K562 (cell line): Measurements from ENCODE around the gene CALU. TPM values are rescaled to one million over a fixed set of nuclear protein-coding genes. Genes with fewer than 3 reads are reported as not detected.

Source experiments
- ATAC-seq: fragments of 200-7000 bp; cut with Tn5 transposase; 3 replicates; pipeline ENCODE4 v1.9.1; 2020; ENCODE audit warnings: moderate library complexity
- BruUV-seq: library from RNA; stranded (reverse); fragments of 400-500 nt; replicated peaks from 2 replicates; lab custom pipeline; 2021; lab: Mats Ljungman, UMichigan
- CTCF ChIA-PET: fragments of 300-600 bp; formaldehyde crosslinking; extraction: SDS; loops from one replicate; lab custom pipeline; 2021; ENCODE audit warnings: low intra/inter-chr PET ratio; lab: Yijun Ruan, JAX
- POLR2A ChIA-PET: fragments of 300-600, 350-650 bp; sonication (Branson Sonifier 250); formaldehyde crosslinking; extraction: SDS; loops from one replicate; lab custom pipeline; 2021; ENCODE audit warnings: antibody characterized with exemption, inconsistent platforms; lab: Yijun Ruan, JAX
- DNase-seq, 4 experiments: peaks; one replicate each; pipeline versions ENCODE4 v3.0.0 to v3.0.0-alpha.2; 2011 to 2018; ENCODE audit warnings: low spot score in 3 of 4, mixed read lengths in 3 of 4; ENCODE audit errors: extremely low read depth in 1 of 4
- FAIRE-seq: peaks from 2 replicates; lab custom pipeline; 2011; peaks lifted over from hg19 to GRCh38; lab: Jason Lieb, UNC
- H2AFZ ChIP-seq: 2 replicates; pipeline ENCODE4 v1.6.0; 2011; ENCODE audit warnings: low read depth, low read length, control low read depth, inconsistent platforms
- H3K27ac ChIP-seq: fragments of 200-600 bp; 3 replicates; pipeline ENCODE4 v1.8.0; 2011; ENCODE audit warnings: low read depth, mild to moderate bottlenecking, control low read depth, inconsistent platforms, low read length, moderate library complexity, mixed read lengths; ENCODE audit errors: extremely low read depth
- H3K27me3 ChIP-seq, 2 experiments: fragments of 300-600 bp in 1 of 2; 2 replicates in 1 of 2; 3 replicates in 1 of 2; pipeline versions ENCODE4 v1.6.0 to v1.8.0; 2011; ENCODE audit warnings: inconsistent platforms in 2 of 2, low read length in 2 of 2, mild to moderate bottlenecking in 1 of 2, mixed read lengths in 1 of 2, moderate library complexity in 1 of 2; ENCODE audit not compliant: control insufficient read depth in 2 of 2, insufficient read depth in 2 of 2
- H3K36me3 ChIP-seq: fragments of 300-600 bp; 3 replicates; pipeline ENCODE4 v1.8.0; 2011; ENCODE audit warnings: mild to moderate bottlenecking, low read length, inconsistent platforms; ENCODE audit not compliant: control insufficient read depth, insufficient read depth
- H3K4me1 ChIP-seq, 2 experiments: fragments of 200-600 bp in 1 of 2; replicated peaks in 1 of 2; 2 replicates in 1 of 2; 3 replicates in 1 of 2; pipeline versions ENCODE4 v1.5.1 to v1.8.0; 2011; ENCODE audit warnings: inconsistent platforms in 2 of 2, low read length in 2 of 2, mild to moderate bottlenecking in 1 of 2, mixed read lengths in 1 of 2, moderate library complexity in 1 of 2; ENCODE audit not compliant: control insufficient read depth in 2 of 2, insufficient read depth in 2 of 2
- H3K4me2 ChIP-seq: 2 replicates; pipeline ENCODE4 v1.6.1; 2011; ENCODE audit warnings: low read length, control low read depth, inconsistent platforms, mixed read lengths; ENCODE audit not compliant: insufficient read depth
- H3K4me3 ChIP-seq: fragments of 200-600 bp; sonication (generic), shearing (Covaris generic); 2 replicates; pipeline ENCODE4 v1.5.1; 2016; ENCODE audit warnings: control low read depth, inconsistent platforms
- H3K79me2 ChIP-seq: fragments of 200-600 bp; 3 replicates; pipeline ENCODE4 v1.8.0; 2011; ENCODE audit warnings: low read length, inconsistent platforms; ENCODE audit not compliant: control insufficient read depth, insufficient read depth
- H3K9ac ChIP-seq, 2 experiments: 2 replicates each; pipeline versions ENCODE4 v1.6.0 to v1.6.1; 2011; ENCODE audit warnings: low read depth in 2 of 2, low read length in 2 of 2, control low read depth in 1 of 2, inconsistent platforms in 1 of 2, mild to moderate bottlenecking in 1 of 2, mixed read lengths in 1 of 2; ENCODE audit not compliant: insufficient read depth in 1 of 2
- H3K9me1 ChIP-seq: one replicate; pipeline ENCODE4 v1.6.0; 2011; ENCODE audit warnings: inconsistent platforms, mild to moderate bottlenecking, low read length, moderate library complexity; ENCODE audit not compliant: control insufficient read depth, insufficient read depth
- H3K9me3 ChIP-seq: replicated peaks from 2 replicates; pipeline ENCODE4 v1.5.1; 2011; ENCODE audit warnings: low read depth, low read length, inconsistent platforms; ENCODE audit not compliant: control insufficient read depth, insufficient read depth
- H4K20me1 ChIP-seq: replicated peaks from 2 replicates; pipeline ENCODE4 v1.6.1; 2011; ENCODE audit warnings: low read length, inconsistent platforms, mixed read lengths; ENCODE audit not compliant: control insufficient read depth, insufficient read depth
- E2F5 ChIP-seq: sonication (generic); formaldehyde crosslinking; IDR thresholded peaks from 2 replicates; pipeline ENCODE4 v1.8.0; 2022; ENCODE audit warnings: mild to moderate bottlenecking, missing genetic modification reagents
- FOXA1 ChIP-seq: fragments of 450-650 bp; IDR thresholded peaks from 2 replicates; pipeline ENCODE4 v1.6.1; 2016; ENCODE audit warnings: mild to moderate bottlenecking, borderline replicate concordance
- FOXO4 ChIP-seq: fragments of 450-650 bp; formaldehyde crosslinking; IDR thresholded peaks from 2 replicates; pipeline ENCODE4 v1.4.0; 2020; ENCODE audit warnings: mild to moderate bottlenecking, moderate library complexity
- MBD1 ChIP-seq: fragments of 250-450 bp; sonication (Bioruptor Pico); IDR thresholded peaks from 2 replicates; pipeline ENCODE4 v1.8.0; 2022; ENCODE audit warnings: inconsistent platforms
- MEIS2 ChIP-seq: fragments of 450-650 bp; IDR thresholded peaks from 2 replicates; pipeline ENCODE4 v1.6.1; 2014; ENCODE audit warnings: mild to moderate bottlenecking; ENCODE audit not compliant: partially characterized antibody
- NCOA4 ChIP-seq: fragments of 450-650 bp; IDR thresholded peaks from 2 replicates; pipeline ENCODE4 v1.6.1; 2018; ENCODE audit warnings: mild to moderate bottlenecking; ENCODE audit not compliant: partially characterized antibody
- NFYB ChIP-seq: IDR thresholded peaks from 2 replicates; pipeline ENCODE4 v1.6.1; 2011; ENCODE audit warnings: mild to moderate bottlenecking, moderate library complexity; ENCODE audit not compliant: insufficient read length; ENCODE audit errors: extremely low read depth
- NRF1 ChIP-seq, 2 experiments: fragments of 450-650 bp; IDR thresholded peaks in 1 of 2; conservative IDR thresholded peaks in 1 of 2; 2 replicates each; pipeline ENCODE4 v1.6.1; 2014; ENCODE audit warnings: mild to moderate bottlenecking in 2 of 2
- RFX1 ChIP-seq: fragments of 450-650 bp; IDR thresholded peaks from 2 replicates; pipeline ENCODE4 v1.6.1; 2016; ENCODE audit warnings: mild to moderate bottlenecking, moderate library complexity
- SMAD2 ChIP-seq: fragments of 150-350 bp; IDR thresholded peaks from 2 replicates; pipeline ENCODE4 v1.6.1; 2014; ENCODE audit warnings: low read depth, mild to moderate bottlenecking, low read length
- SRSF7 ChIP-seq: fragments of 200-400 bp; formaldehyde crosslinking; optimal IDR thresholded peaks from 2 replicates; pipeline ENCODE3; 2017; ENCODE audit warnings: mild to moderate bottlenecking, low read depth, low read length
- TEAD1 ChIP-seq, 2 experiments: fragments of 450-650 bp in 1 of 2; sonication (generic) in 1 of 2; formaldehyde crosslinking; IDR thresholded peaks; 2 replicates each; pipeline versions ENCODE4 v1.4.0 to v1.8.0; 2020 to 2022; ENCODE audit warnings: mild to moderate bottlenecking in 2 of 2, missing genetic modification reagents in 1 of 2
- THRAP3 ChIP-seq: fragments of 450-650 bp; IDR thresholded peaks from 2 replicates; pipeline ENCODE4 v1.6.1; 2016; ENCODE audit warnings: mild to moderate bottlenecking, inconsistent platforms, borderline replicate concordance
- ZBTB7A ChIP-seq: IDR thresholded peaks from 2 replicates; pipeline ENCODE4 v1.6.1; 2011; ENCODE audit warnings: low read depth, mild to moderate bottlenecking, low read length, moderate library complexity, borderline replicate concordance; ENCODE audit not compliant: control insufficient read depth
- ZNF282 ChIP-seq: sonication (generic); formaldehyde crosslinking; IDR thresholded peaks from 2 replicates; pipeline ENCODE4 v1.8.1; 2023; ENCODE audit warnings: missing genetic modification reagents
- ZNF347 ChIP-seq: fragments of 450-650 bp; formaldehyde crosslinking; IDR thresholded peaks from 2 replicates; pipeline ENCODE4 v1.4.0; 2020; ENCODE audit warnings: low read depth, mild to moderate bottlenecking, moderate library complexity
- ZNF639 ChIP-seq, 2 experiments: fragments of 200-800 bp in 1 of 2; sonication (Bioruptor generic) in 1 of 2; sonication (generic) in 1 of 2; formaldehyde crosslinking in 1 of 2; IDR thresholded peaks in 1 of 2; conservative IDR thresholded peaks in 1 of 2; 2 replicates each; pipeline versions ENCODE4 v1.5.0 to v1.6.1; 2016 to 2020; ENCODE audit warnings: missing compliant biosample characterization in 1 of 2, missing genetic modification characterization in 1 of 2, missing genetic modification reagents in 1 of 2
- WGBS: fragments of 100-300 bp; shearing (Covaris generic); methylation state at CpG from one replicate; pipeline ENCODE4 v1.1.6; 2016; ENCODE audit warnings: low coverage, mixed read lengths; ENCODE audit not compliant: insufficient coverage; ENCODE audit errors: missing lambda C conversion rate; 5-methylcytosine and 5-hydroxymethylcytosine counted together
- in situ Hi-C: fragments of 300-500 bp; cut with MboI; formaldehyde crosslinking; loops from 4 replicates; pipeline ENCODE4 v1.15.0; 2018; ENCODE audit warnings: inconsistent platforms, mixed read lengths
- intact Hi-C: fragments of 100-400 bp; cut with micrococcal nuclease; formaldehyde crosslinking; loops from 2 replicates; pipeline ENCODE4 v1.14.2; 2022
- polyA plus RNA-seq, 8 experiments: library from polyadenylated mRNA; depleted of rRNA in 4 of 8; stranded (reverse) in 5 of 8; unstranded in 3 of 8; fragments of >200 nt; fragmentation: Nextera tagmentation in 2 of 8; fragmentation: Illumina TruSeq in 1 of 8; extraction: Ambion mirVana in 2 of 8; extraction: Trizol in 1 of 8; gene quantifications; 2 replicates each; pipeline versions ENCODE4 v1.2.1 to v1.2.3, GENCODE V29; 2011 to 2014; ENCODE audit warnings: inconsistent platforms in 1 of 8, missing spikeins in 1 of 8
- total RNA-seq, 7 experiments: library from RNA; depleted of rRNA in 6 of 7; stranded (reverse); fragments of >200 nt in 6 of 7; fragmentation: Illumina TruSeq in 2 of 7; extraction: Trizol in 2 of 7; gene quantifications; 2 replicates each; pipeline versions ENCODE4 v1.2.1 to v1.2.3, GENCODE V29; 2011 to 2021; ENCODE audit warnings: low replicate concordance in 1 of 7

CALU gene
- total and polyA plus RNA-seq, 9 of the 15 experiments (the other 6 are each of a cell fraction or from before 2014, with no cell fraction given): 166 to 286 (median 215) TPM

GRCh38 chr7:128804484-128804883, 65.3 kb downstream of the CALU start:
- ATAC-seq (no peak; the same call in 2 of the 3 replicates), FAIRE-seq (no peak), DNase-seq (no peak)
- no peak overlapping the region for H3K4me2 ChIP-seq
- ChIA-PET CTCF (no interaction called here), POLR2A (interaction anchor here (0.6 to 1.4 kb wide), 4 partner anchors 8 to 27 kb away, joined by 3 to 5 read pairs (median 4); no protein-coding TSS in a partner anchor)
- H3K4me3 ChIP-seq: no peak overlapping the region
- H3K79me2 ChIP-seq: no peaks in the 10 kb centered on the region
- H3K27me3 ChIP-seq: no peaks in the 10 kb centered on the region
- H3K9me3 ChIP-seq: no peaks in the 10 kb centered on the region
- no peak overlapping the region for H2AFZ ChIP-seq
- no peak overlapping the region for H3K27ac ChIP-seq
- 74% methylated on average over 6 of the region's 6 CpGs for WGBS
- peak overlapping the region in 1 of 2 experiments; percentile 28; a peak in 1 of 4 replicates for H3K9ac ChIP-seq
- no peaks in the 10 kb centered on the region; a peak in 1 of 5 replicates for H3K4me1 ChIP-seq
- intact Hi-C loops: no loop called here
- H4K20me1 ChIP-seq: no peaks in the 10 kb centered on the region
- in situ Hi-C loops: no loop called here
- no TSS peak for BruUV-seq
- H3K36me3 ChIP-seq: peaks cover 68% of the 10 kb centered on the region
- H3K9me1 ChIP-seq: no peaks in the 10 kb centered on the region
- no peak for TF ChIP-seq ZNF282 (CRISPR knock-in tag)
- TF ChIP-seq NFYB: no peak
- TF ChIP-seq ZNF347 (CRISPR knock-in tag): no peak
- TF ChIP-seq SMAD2: no peak
- no peak for TF ChIP-seq FOXA1
- TF ChIP-seq NRF1 (conservative IDR thresholded peaks at IDR 0.05 in 1 of 2, IDR thresholded peaks at IDR 0.05 in 1 of 2): no peak
- no peak for TF ChIP-seq TEAD1 (CRISPR knock-in tag; IDR thresholded peaks at IDR 0.05)
- TF ChIP-seq MEIS2: no peak
- no peak for TF ChIP-seq RFX1
- no peak for TF ChIP-seq SRSF7
- no peak for TF ChIP-seq E2F5 (CRISPR knock-in tag)
- no peak for TF ChIP-seq FOXO4
- TF ChIP-seq ZBTB7A: no peak
- no peak for TF ChIP-seq THRAP3
- no peak for TF ChIP-seq MBD1 (CRISPR knock-in tag)
- TF ChIP-seq ZNF639 (CRISPR knock-in tag; conservative IDR thresholded peaks at IDR 0.05 in 1 of 2, IDR thresholded peaks at IDR 0.05 in 1 of 2): no peak
- TF ChIP-seq NCOA4: no peak
